GM19239 (cell line): ENCODE measurements around the gene COL28A1.
"Not testable (repeated sequence)": the region's sequence is repeated elsewhere in the genome, so short reads cannot be mapped to it uniquely, and the experiment has no call there.

Experiments
- DNase-seq: peaks from one replicate; pipeline ENCODE4 v3.0.0; 2011; ENCODE audit warnings: low spot score; ENCODE audit not compliant: insufficient read length
- FAIRE-seq: peaks from 2 replicates; lab custom pipeline; 2011; peaks lifted over from hg19 to GRCh38; lab: Jason Lieb, UNC

COL28A1 gene

DNA sequence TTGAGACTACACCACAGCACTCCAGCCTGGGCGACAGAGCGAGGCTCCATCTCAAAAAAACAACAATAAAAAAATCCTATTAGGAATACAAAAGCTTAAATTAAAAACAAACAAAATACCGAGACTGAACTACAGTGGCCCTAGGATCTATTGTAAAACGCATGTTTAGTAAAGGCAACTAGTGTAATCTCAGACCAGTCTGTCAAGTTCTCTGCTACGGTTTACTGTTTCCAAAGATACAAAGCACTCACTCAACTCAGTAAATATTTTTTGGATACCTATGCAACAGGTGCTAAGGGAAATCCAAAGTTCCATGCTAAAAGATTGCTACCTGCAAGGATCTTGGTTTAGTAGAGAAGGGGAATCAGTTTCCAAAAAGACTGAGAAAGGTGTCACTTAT lies 27.6 kb upstream of the COL28A1 start:
- no peak for FAIRE-seq

DNA sequence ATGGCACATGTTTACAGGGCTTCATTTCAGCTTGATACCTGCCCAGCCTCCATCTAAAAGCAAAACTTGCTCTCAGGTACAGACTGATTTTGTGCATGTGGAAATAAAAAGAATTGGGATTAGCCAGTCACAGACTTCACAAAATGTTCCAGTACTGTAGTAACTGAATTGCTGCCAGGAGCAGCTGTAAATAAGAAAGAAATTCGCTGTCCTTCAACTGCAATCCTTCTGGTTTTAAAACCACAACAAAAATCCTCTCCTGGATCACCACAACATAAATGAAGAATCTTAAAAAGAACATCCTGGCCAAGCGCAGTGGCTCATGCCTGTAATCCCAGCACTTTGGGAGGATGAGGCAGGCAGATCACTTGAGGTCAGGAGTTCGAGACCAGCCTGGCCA lies 27.1 kb upstream of the COL28A1 start:
- FAIRE-seq (no peak), DNase-seq (no peak)

More for the DNA sequence above, 27.6 kb upstream of the COL28A1 start:
- DNase-seq: no peak

DNA sequence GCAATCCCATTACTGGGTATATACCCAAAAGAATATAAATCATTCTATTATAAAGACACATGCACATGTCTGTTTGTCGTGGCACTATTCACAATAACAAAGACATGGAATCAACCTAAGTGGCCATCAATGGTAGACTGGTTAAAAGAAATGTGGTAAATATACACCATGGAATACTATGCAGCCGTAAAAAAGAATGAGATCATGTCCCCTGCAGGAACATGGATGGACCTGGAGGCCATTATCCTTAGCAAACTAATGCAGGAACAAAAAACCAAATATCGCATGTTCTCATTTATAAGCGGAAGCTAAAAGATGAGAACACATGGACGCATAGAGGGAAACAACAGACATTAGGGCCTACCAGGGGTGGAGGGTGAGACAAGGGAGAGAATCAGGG lies 25.9 kb upstream of the COL28A1 start:
- DNase-seq, FAIRE-seq: not testable (repeated sequence)

DNA sequence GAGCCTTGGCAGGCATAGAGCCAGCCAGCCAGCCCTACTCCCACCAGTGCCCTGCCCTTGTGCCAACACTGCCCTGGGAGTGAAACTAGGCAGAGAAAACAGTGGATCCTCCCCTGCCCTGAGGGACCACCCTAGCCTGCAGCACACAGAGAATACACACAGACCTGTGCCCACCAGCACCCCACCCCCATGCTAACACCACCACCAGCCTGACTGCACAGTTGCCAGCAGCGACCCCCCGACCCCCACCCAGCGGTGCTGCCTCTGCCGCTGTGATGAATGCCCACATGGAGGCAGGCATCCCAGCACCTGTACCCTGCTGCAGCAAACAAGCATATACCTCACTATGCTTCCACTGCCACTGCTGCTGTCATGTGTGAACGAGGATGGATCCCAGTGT lies 21.6 kb upstream of the COL28A1 start:
- FAIRE-seq: no peak

DNA sequence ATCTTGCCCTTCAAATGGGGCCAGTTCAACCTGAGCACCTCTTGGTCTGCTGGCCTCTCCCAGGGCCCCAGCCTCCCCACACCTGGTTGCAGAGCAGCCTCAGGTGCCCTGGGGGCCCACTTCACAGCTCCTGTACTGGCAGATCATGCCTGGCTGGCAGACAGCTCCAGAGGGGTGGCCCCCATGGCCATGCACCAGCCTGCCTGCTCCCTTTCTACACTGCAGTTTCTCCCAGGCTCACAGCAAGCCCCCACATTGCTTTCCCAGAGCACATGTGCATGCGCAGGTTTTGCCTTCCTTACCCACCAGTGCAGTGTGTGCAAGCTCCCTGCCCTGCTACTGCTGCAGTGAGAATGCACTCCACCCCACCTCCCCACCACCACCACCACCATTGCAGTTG lies 21.2 kb upstream of the COL28A1 start:
- FAIRE-seq: no peak
- DNase-seq: no peak

More for the DNA sequence above, 21.6 kb upstream of the COL28A1 start:
- DNase-seq: no peak

DNA sequence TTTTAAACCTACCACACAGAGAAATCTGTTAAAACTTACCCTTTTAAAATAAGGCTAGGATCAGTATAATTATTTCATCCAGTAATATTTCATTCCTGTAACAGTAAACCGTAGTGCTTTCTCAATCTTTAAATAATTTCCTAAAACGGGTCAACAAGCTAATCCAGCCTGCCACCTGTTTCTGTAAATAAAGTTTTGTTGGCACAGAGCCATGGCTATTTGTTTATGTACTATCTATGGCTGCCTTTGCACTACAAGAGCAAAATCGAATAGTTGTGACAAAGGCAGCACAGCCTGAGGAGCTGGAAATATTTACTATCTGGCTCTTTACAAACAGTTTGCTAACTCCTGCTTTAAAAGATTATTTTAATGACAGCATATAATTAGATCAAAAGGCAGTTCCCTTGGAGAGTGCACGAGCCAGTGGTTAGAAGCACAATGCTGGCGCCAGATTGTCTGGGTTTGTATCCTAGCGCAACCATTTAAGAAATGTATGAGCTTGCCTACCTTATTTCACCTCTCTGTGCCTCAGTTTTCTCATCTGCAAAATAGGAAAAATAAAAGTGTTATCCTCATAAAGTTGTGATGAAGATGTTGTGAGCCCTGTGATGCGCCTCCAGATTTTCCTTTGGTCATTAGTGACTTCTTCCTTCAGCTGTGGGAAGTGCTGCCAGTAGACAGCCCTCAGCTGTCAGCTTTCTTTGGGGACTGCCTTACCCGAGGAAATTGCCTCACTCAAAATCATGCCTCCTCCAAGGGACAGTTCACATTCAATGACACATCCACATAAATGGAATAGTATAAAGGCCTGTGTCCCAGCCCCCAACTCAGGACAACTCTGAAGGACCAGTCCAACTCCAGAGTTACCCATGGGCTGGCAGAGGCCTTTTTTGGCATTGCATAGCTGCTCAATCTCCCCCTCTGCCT lies 19.2 kb upstream of the COL28A1 start:
- no peak for FAIRE-seq

DNA sequence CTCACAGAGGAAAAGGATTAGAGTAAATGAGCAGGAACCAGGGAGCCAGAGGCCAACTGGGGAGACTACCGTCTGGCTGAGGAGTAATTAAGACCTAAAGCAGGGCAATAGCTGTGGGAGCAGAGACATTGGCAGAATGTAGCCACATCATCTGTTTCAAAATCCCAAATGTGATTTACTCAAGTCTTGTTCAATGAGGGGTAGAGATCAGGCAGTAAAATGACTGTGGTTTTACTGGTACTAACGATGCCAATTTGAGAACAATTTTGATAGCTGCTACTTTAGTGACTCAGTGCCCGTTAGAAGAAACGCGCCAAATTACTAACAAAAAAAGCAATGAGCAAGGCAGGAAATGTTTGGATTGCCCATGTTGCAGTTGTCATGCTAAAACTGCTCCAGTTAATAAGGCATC lies 18.4 kb upstream of the COL28A1 start:
- FAIRE-seq (no peak), DNase-seq (no peak)

More for the DNA sequence above, 19.2 kb upstream of the COL28A1 start:
- no peak for DNase-seq

DNA sequence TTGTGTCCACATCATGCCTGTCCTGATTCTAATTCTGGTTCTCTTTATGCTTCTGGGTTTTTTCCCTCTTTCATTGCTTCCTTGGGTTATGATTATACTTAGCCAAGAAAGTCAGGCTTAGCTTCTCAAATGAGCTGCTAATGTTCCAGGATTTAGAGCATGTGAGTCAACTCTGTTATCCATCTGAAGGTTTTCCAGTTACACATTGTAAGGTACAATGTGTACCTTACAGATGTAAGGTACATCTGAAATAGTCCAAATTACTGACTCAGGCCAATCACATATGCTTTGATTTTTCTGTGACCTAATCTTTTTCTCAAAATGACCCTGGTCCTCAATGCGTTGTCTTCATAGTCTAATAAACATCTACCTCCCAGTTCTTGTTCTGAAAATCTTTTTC lies 17.7 kb upstream of the COL28A1 start:
- DNase-seq (no peak), FAIRE-seq (no peak)

DNA sequence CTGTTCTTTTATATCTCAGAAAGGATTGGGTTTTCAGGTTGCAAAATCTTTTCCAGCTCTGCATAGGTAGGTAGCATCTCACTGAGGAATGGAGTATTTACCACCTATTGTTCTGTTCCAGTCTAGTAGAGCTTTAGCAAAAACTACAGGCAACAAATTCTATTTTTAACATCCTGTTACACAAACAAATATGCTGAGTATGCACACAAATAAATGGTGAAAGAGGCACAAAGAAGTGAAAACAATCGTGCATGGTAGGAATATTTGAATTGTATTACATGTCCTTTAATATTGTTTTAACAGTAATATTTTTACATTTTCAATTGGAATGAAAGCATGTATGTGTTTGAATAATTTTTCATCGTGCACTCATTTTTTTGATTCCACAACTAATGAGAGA lies 16.5 kb upstream of the COL28A1 start:
- FAIRE-seq (no peak), DNase-seq (no peak)

DNA sequence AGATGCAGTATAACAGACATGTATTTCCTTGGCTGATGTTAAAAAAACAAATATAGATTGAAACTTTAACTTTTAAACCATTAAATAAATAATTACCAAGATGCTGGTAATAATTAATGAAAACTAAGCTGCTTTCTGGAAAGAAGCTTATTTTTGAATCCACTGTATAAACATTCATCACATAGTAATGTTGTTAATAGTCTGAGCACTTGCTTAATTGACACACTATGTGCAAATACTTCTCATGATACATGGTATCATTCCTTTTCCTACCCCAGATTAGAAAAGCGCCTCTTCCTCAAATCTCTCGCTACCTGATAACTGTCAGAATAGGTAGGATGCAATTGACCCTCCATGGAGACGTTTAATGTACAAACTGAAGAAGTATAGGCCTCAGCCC lies 15.0 kb upstream of the COL28A1 start:
- DNase-seq (no peak), FAIRE-seq (no peak)

DNA sequence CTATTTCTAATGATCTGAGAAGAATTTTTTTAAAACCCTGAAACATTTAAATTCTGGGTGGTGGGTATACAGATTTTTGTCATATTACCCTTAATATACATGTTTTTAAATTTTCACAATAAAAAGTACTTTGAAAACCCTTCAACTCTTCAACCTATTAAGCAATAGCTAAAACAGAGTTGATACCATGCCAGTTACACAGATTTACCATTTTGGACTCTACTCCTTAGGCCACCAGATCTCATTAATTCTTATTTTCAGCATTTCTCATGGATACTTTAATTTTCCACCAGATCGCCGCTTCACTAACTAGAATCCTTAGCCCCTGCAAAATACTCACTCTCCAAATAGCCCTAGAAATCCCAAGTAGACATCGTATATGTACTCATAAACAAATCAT lies 12.7 kb upstream of the COL28A1 start:
- FAIRE-seq: no peak

DNA sequence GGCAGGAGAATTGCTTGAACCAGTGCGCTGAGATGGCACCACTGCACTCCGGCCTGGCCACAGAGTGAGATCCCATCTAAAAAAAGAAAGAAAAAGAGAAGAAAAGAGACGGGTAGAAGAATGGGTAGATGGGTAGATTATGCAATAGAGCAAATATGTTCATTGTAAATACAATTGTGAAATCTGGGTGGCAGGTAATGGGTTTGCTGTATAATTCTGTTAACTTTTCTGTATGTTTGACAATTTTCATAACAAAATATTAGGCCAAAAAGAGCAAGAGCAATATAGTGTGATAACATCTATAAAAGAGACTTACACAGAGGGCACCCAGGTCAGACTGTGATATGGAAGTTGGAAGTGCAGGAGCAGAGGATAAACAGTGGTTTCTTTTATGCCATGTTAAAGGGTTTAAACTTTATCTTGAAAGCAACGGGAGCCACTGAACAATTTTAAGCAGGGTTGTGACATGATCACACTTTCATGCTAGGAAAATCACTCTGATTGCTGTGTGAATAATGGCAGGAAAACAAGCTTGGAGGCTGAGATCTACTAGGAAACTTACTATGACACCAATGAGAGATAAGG lies 6.7 kb upstream of the COL28A1 start:
- no peak for FAIRE-seq
- no peak for DNase-seq

More for the DNA sequence above, 12.7 kb upstream of the COL28A1 start:
- no peak for DNase-seq

DNA sequence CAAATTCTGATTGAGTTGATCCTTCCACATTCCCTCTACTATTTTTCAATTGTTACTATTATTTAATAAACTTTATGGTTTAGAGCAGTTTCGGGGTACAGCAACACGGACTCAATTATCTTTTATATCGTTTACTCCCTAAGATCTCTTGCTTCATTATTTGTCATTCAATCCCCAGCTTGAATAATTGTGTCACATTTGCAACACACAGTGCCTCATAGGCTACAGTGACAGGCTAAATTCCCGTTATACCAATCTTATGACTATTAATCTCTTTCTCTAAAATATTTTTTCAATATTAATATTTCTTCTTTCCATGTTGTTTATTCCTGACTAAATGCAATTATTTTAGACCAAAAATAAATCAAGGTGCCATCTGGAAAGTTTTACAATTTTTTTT lies 4.0 kb upstream of the COL28A1 start:
- no peak for FAIRE-seq

DNA sequence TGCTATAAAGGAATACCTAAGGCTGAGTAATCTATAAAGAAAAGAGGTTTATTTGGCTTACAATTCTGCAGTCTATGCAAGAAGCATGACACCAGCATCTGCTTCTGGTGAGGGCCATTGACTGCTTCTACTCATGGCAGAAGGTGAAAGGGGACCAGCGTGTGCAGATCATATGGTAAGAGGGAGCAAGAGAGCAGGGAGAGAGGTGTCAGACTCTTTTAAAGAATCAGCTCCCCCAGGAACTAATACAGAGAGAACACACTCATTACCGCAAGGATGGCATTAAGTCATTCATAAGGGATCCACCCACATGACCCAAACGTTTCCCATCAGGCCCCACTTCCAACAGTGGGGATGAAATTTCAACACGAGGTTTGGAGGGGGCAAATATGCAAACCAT lies 3.5 kb upstream of the COL28A1 start:
- FAIRE-seq (no peak), DNase-seq (no peak)

More for the DNA sequence above, 4.0 kb upstream of the COL28A1 start:
- no peak for DNase-seq

DNA sequence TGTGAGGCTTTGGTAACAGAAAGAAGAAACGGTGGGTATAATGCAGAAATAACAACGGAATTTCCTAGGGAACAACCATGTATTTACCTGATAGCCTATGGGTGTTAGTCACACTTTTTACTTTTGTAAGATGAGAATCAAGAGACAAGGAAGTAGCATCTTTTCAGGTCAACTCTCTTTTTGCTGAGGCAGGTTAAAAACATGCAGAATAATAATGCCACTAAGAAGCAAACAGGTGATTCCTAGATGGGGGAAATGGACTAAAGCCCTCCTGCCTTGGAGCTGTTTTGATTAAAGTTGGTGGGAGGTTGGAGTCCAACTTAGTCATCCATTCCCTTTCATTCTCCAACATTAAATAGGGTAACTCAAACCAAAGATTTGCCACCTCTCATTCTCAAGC lies 2.0 kb upstream of the COL28A1 start:
- no peak for FAIRE-seq
- DNase-seq: no peak

DNA sequence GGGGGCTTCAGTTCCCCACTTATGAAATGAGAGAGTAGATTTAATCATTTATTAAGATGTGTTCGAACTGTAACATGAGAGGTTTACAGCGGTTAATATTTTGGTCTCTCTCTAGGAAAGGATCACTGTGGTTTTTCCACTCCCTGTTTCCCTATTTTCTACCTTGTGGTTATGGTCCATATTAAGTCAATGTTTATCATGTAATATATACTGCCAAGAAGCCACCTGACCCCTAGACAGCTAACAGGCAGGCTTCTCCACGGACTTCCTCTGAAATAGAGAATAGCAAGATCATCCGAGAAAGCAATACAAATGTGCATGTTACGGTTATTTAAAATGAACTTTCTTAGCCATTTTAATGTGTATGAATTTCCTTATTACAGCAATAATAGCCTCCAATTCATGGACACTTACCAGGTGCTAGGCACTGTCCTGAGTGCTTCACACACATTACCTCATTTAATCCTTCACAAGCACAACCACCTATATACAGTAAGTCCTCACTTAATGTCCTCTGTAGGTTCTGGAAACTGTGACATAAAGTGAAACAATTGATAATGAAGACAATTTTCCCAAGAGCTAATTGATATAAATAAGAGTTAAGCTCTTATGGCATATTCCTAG lies 835 bp upstream of the COL28A1 start:
- FAIRE-seq (no peak), DNase-seq (no peak)

DNA sequence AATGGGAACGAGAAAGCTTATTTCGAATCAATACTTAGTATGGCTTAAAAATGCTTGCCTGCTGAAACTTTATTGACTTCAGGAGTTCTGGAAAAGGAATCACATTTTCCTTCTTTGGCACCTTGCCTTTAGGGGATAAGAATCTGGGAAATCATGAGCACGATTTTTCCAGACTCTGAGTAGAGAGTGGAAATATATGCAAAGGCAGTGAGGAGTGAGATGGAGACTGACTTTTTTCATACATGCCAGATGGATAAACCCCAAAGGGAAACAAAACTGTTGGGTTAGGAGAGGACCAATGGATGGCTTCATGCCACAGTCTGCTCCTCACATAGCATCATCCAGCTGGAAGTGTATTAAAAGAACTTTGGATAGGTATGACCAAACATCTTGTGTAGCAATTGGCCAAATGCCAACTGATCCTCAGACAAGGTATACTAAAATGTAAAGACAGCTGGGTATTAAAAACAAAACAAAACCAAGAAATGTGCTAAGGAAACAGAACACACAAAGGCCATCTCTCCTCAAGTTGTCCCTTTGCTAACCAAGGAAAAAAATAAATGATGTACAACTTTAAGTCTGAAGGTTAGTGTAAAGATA lies 1.7 kb downstream of the COL28A1 start:
- DNase-seq: no peak
- no peak for FAIRE-seq

DNA sequence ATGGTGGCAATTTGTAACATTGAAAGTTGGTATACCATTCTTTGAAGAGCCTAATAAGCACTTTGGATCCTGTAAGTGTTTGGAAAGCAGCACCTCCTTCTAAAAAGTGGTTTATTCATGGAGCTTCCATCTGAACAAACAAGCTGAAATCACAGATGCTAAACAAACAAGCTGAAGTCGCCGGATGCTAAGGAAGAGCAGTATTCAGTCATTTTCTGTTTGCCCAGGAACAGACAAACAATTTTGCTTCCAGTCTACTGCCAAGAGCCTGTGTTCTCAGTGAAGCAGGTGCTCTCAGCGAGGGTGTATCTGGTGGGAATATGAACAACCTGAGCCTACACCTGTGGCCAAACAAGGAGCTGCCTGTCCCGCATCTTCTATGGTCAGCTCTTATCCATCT lies 6.3 kb downstream of the COL28A1 start:
- no peak for FAIRE-seq
- DNase-seq: no peak

DNA sequence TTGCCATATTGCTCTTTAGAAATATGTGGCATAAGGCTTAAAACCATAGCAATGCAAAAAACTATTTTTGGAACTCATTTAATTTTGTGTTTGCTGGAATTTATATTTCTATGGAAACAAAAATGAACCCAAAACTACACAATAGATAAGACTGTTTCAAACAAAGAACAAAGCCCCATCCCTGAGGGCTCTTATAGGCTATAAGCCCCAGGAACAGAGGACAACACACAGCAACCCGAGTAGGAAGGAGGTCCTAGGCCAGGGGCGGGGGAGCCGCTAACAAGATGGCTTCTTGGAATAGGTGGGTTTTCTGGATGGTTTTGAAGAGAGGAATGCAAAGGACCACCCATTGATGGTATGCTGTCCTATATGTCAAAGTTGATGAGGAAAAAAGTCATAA lies 8.6 kb downstream of the COL28A1 start:
- DNase-seq (no peak), FAIRE-seq (no peak)

DNA sequence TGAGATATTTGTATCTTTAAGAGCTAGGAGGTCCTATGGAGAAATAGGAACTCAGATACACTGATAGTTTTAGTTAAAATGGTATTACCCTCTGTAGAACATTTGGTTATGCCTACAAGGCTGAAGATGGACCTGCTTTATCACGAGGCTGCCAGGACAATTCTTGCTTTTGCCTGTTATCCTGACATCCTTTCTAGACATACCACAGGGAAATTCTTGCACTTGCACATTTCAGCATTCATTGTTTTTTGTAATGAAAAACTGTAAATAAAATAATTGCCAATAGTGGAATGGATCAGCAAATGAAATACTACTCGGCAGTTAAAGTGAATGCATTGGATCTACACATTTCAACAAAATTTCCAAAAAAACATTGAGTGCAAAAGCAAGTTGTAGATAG lies 9.7 kb downstream of the COL28A1 start:
- no peak for FAIRE-seq
- no peak for DNase-seq

DNA sequence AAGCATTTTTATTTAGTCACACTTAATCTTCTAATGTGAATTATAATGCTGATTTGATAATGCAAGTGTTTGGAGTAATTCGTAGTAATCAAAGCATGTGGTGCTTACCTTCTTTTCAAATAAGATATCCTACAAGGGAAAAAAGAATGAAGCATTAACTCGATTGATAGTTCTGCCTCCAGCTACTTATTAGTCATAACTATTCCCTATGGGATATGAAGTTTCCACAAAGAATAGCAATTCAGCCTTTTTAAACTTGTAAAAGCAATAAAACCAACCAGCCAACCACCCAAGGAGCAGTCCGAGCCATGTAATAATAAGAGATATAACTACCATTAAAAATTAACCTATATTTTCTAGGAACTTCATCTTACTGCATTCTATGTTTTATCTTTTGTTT lies 11.6 kb downstream of the COL28A1 start:
- FAIRE-seq (no peak), DNase-seq (no peak)
